ENCODE results near the gene RTN4. TPM values are rescaled to one million over a fixed set of nuclear protein-coding genes. Genes with fewer than 3 reads are reported as not detected.

Gene RTN4
- total RNA-seq, 1 experiment from 2014 or later, result 342 TPM

- TF ChIP-seq EZH2 (IDR thresholded peaks at IDR 0.05; ENCODE audit: low read depth) (no peak), CTCF (conservative IDR thresholded peaks at IDR 0.05) (no peak)
- Histone ChIP-seq H3K4me1 (replicated peaks; ENCODE audit: insufficient read depth) (peaks cover 70% of the 10 kb centered on the region), H3K36me3 (ENCODE audit: low read depth) (peaks cover 32% of the 10 kb centered on the region), H3K27me3 (ENCODE audit: insufficient read depth, low read depth) (no peaks in the 10 kb centered on the region), H3K9me3 (ENCODE audit: insufficient read depth, low read depth) (no peaks in the 10 kb centered on the region; the same call in 1 of the 2 replicates), H3K4me3 (no peak overlapping the region), H3K9me2 (ENCODE audit: insufficient read depth) (no peaks in the 10 kb centered on the region), H3K4me2 (no peak overlapping the region), H2AFZ (no peak overlapping the region), H3K27ac (peak overlapping the region; percentile 7; the same call in 1 of the 2 replicates), H3F3A (ENCODE audit: insufficient read depth, low read depth) (peaks cover 97% of the 10 kb centered on the region), H4K20me1 (ENCODE audit: insufficient read depth) (peaks cover 100% of the 10 kb centered on the region), H3K79me2 (ENCODE audit: low read depth) (peaks cover 100% of the 10 kb centered on the region)
- CTCF ChIA-PET, result no interaction called here
- no peak for DNase-seq
- POLR2A ChIA-PET (ENCODE audit: unreplicated experiment), result no interaction called here
- BruUV-seq (replicated peaks), result no TSS peak
- intact Hi-C loops (cut with micrococcal nuclease; ENCODE audit: unreplicated experiment), result loop anchor here (10.0 kb wide), 1 partner anchor 105 kb away; no protein-coding TSS in a partner anchor
These were observed 40.8 kb downstream of the RTN4 start for GRCh38 chr2:55009277-55010060.

GRCh38 chr2:55006306-55006705, 43.9 kb downstream of the RTN4 start:
- intact Hi-C loops (cut with micrococcal nuclease; ENCODE audit: unreplicated experiment), result no loop called here
- H3K4me1 ChIP-seq (replicated peaks; ENCODE audit: insufficient read depth), result peaks cover 47% of the 10 kb centered on the region
- no peak for DNase-seq
- ChIA-PET CTCF (no interaction called here), POLR2A (ENCODE audit: unreplicated experiment) (interaction anchor here (0.6 kb wide), 2 partner anchors 21 to 43 kb away, joined by 3 read pairs; no protein-coding TSS in a partner anchor)
- H2AFZ ChIP-seq, result no peak overlapping the region
- peaks cover 99% of the 10 kb centered on the region for H4K20me1 ChIP-seq (ENCODE audit: insufficient read depth)
- no peak overlapping the region for H3K4me2 ChIP-seq
- H3K27ac ChIP-seq, result 0 out of 2 replicates have a peak overlapping the region, but pooled peaks have one; percentile 7
- peaks cover 25% of the 10 kb centered on the region for H3K36me3 ChIP-seq (ENCODE audit: low read depth)
- no peaks in the 10 kb centered on the region; the same call in 1 of the 2 replicates for H3K9me3 ChIP-seq (ENCODE audit: insufficient read depth, low read depth)
- no peak overlapping the region for H3K4me3 ChIP-seq
- TF ChIP-seq EZH2 (IDR thresholded peaks at IDR 0.05; ENCODE audit: low read depth) (no peak), CTCF (conservative IDR thresholded peaks at IDR 0.05) (no peak)
- H3K27me3 ChIP-seq (ENCODE audit: insufficient read depth, low read depth), result no peaks in the 10 kb centered on the region
- no TSS peak for BruUV-seq (replicated peaks)
- H3K79me2 ChIP-seq (ENCODE audit: low read depth), result peaks cover 100% of the 10 kb centered on the region
- peaks cover 96% of the 10 kb centered on the region for H3F3A ChIP-seq (ENCODE audit: insufficient read depth, low read depth)
- no peaks in the 10 kb centered on the region for H3K9me2 ChIP-seq (ENCODE audit: insufficient read depth)

GRCh38 chr2:55003706-55004639, 46.3 kb downstream of the RTN4 start:
- intact Hi-C loops (cut with micrococcal nuclease; ENCODE audit: unreplicated experiment), result no loop called here
- H3K27me3 ChIP-seq (ENCODE audit: insufficient read depth, low read depth), result no peaks in the 10 kb centered on the region
- H3K27ac ChIP-seq, result peak overlapping the region; percentile 3; the same call in 1 of the 2 replicates
- H3K36me3 ChIP-seq (ENCODE audit: low read depth), result peaks cover 10% of the 10 kb centered on the region; the same call in 1 of the 2 replicates
- no TSS peak for BruUV-seq (replicated peaks)
- no peak for DNase-seq
- no peak overlapping the region for H3K4me2 ChIP-seq
- H3F3A ChIP-seq (ENCODE audit: insufficient read depth, low read depth), result peaks cover 95% of the 10 kb centered on the region
- ChIA-PET POLR2A (ENCODE audit: unreplicated experiment) (interaction anchor here (0.6 kb wide), 1 partner anchor 151 kb away, joined by 3 read pairs; no protein-coding TSS in a partner anchor), CTCF (no interaction called here)
- H3K4me3 ChIP-seq, result no peak overlapping the region
- no peak overlapping the region for H2AFZ ChIP-seq
- no peak for TF ChIP-seq CTCF (conservative IDR thresholded peaks at IDR 0.05)
- H3K4me1 ChIP-seq (replicated peaks; ENCODE audit: insufficient read depth), result peaks cover 47% of the 10 kb centered on the region
- H3K79me2 ChIP-seq (ENCODE audit: low read depth), result peaks cover 100% of the 10 kb centered on the region
- peaks cover 99% of the 10 kb centered on the region for H4K20me1 ChIP-seq (ENCODE audit: insufficient read depth)
- no peaks in the 10 kb centered on the region for H3K9me2 ChIP-seq (ENCODE audit: insufficient read depth)
- H3K9me3 ChIP-seq (ENCODE audit: insufficient read depth, low read depth), result no peaks in the 10 kb centered on the region

All from PC-9 (cell line).